B cell (primary cell): ENCODE data around the gene PDHA1. TPM values are rescaled to one million over a fixed set of nuclear protein-coding genes. Genes with fewer than 3 reads are reported as not detected.
A peak's percentile ranks its signal among the peaks of the same experiment; 100 is the strongest.

Source experiments
- ATAC-seq: fragments of 200-7000 bp; cut with Tn5 transposase; one replicate; pipeline ENCODE4 v1.10.0; 2021; ENCODE audit warnings: low read depth, mild to moderate bottlenecking, moderate number of reproducible peaks, moderate library complexity
- CTCF ChIA-PET: fragments of 350-600 bp; sonication (Branson Sonifier 250); formaldehyde crosslinking; loops from one replicate; lab custom pipeline; 2021; ENCODE audit warnings: antibody characterized with exemption, inconsistent platforms; lab: Charles Lee
- POLR2A ChIA-PET: fragments of 350-600 bp; sonication (Branson Sonifier 250); formaldehyde crosslinking; loops from one replicate; lab custom pipeline; 2021; ENCODE audit warnings: antibody characterized with exemption; lab: Charles Lee
- DNase-seq: peaks from one replicate; pipeline ENCODE4 v3.0.0; 2013
- H2AFZ ChIP-seq: 2 replicates; pipeline ENCODE4 v1.6.1; 2012; ENCODE audit warnings: mild to moderate bottlenecking, low read depth, low read length; ENCODE audit not compliant: insufficient read depth, poor library complexity, severe bottlenecking
- H3K27ac ChIP-seq, 2 donors: 1 replicate in 1 of 2; 2 replicates in 1 of 2; pipeline ENCODE4 v1.5.1; 2012 to 2013; ENCODE audit warnings: low read length in 2 of 2, mild to moderate bottlenecking in 2 of 2, moderate library complexity in 1 of 2
- H3K27me3 ChIP-seq, 4 experiments: fragments of 200-600 bp in 1 of 4; sonication (generic) in 1 of 4; replicated peaks in 1 of 4; 1 replicate in 2 of 4; 2 replicates in 2 of 4; pipeline versions ENCODE4 v1.6.1 to v1.7.0; 2013 to 2016; ENCODE audit warnings: low read length in 3 of 4, mild to moderate bottlenecking in 2 of 4, mixed read lengths in 1 of 4, moderate library complexity in 1 of 4; ENCODE audit not compliant: insufficient read depth in 4 of 4, control insufficient read depth in 3 of 4; ENCODE audit errors: control extremely low read depth in 1 of 4
- H3K36me3 ChIP-seq, 2 experiments: replicated peaks in 1 of 2; 1 replicate in 1 of 2; 2 replicates in 1 of 2; pipeline versions ENCODE4 v1.6.1 to v1.7.1; 2013; ENCODE audit warnings: low read length in 1 of 2; ENCODE audit not compliant: insufficient read depth in 2 of 2, control insufficient read depth in 1 of 2; ENCODE audit errors: control extremely low read depth in 1 of 2, extremely low read depth in 1 of 2
- H3K4me1 ChIP-seq, 2 donors: fragments of 200-600 bp in 1 of 2; sonication (generic) in 1 of 2; 1 replicate in 1 of 2; 2 replicates in 1 of 2; pipeline versions ENCODE4 v1.5.1 to v1.6.1; 2013 to 2017; ENCODE audit warnings: low read length in 2 of 2; ENCODE audit not compliant: control insufficient read depth in 2 of 2, insufficient read depth in 2 of 2
- H3K4me2 ChIP-seq: replicated peaks from 2 replicates; pipeline ENCODE3; 2012; ENCODE audit warnings: mild to moderate bottlenecking, low read depth, low read length; ENCODE audit not compliant: poor library complexity, severe bottlenecking
- H3K4me3 ChIP-seq, 5 experiments: fragments of 200-600 bp in 1 of 5; sonication (generic) in 1 of 5; 1 replicate in 3 of 5; 2 replicates in 2 of 5; pipeline versions ENCODE4 v1.5.1 to v1.7.0; 2011 to 2016; ENCODE audit warnings: low read length in 4 of 5, mild to moderate bottlenecking in 4 of 5, low read depth in 2 of 5, control low read depth in 1 of 5, moderate library complexity in 1 of 5; ENCODE audit not compliant: insufficient read depth in 1 of 5; ENCODE audit errors: control extremely low read depth in 1 of 5, extremely low read depth in 1 of 5
- H3K79me2 ChIP-seq: fragments of 200-600 bp; sonication (generic); one replicate; pipeline ENCODE4 v1.6.0; 2016; ENCODE audit warnings: low read length; ENCODE audit not compliant: control insufficient read depth, insufficient read depth
- H3K9ac ChIP-seq: fragments of 200-600 bp; sonication (generic); 2 replicates; pipeline ENCODE4 v1.6.1; 2017; ENCODE audit warnings: mild to moderate bottlenecking, low read length, moderate library complexity
- H3K9me3 ChIP-seq, 3 donors: one replicate each; pipeline versions ENCODE4 v1.6.1 to v1.7.1; 2013; ENCODE audit warnings: low read length in 2 of 3; ENCODE audit not compliant: control insufficient read depth in 2 of 3, insufficient read depth in 1 of 3; ENCODE audit errors: control extremely low read depth in 1 of 3
- H4K20me1 ChIP-seq: 2 replicates; pipeline ENCODE4 v1.6.0; 2012; ENCODE audit warnings: mild to moderate bottlenecking, low read length; ENCODE audit not compliant: insufficient read depth, control insufficient read depth, poor library complexity, severe bottlenecking
- H3K27ac Mint-ChIP-seq: one replicate; pipeline ENCODE4 v1.8.0; 2021; ENCODE audit warnings: mixed read lengths
- H3K27me3 Mint-ChIP-seq: one replicate; pipeline ENCODE4 v1.8.0; 2021; ENCODE audit warnings: mixed read lengths
- H3K4me1 Mint-ChIP-seq: one replicate; pipeline ENCODE4 v1.8.0; 2021; ENCODE audit warnings: mixed read lengths
- H3K4me3 Mint-ChIP-seq: one replicate; pipeline ENCODE4 v1.8.0; 2021; ENCODE audit warnings: mixed read lengths
- H3K9me3 Mint-ChIP-seq: one replicate; pipeline ENCODE4 v1.8.0; 2022; ENCODE audit warnings: mixed read lengths; ENCODE audit not compliant: insufficient read depth
- CTCF ChIP-seq: fragments of 200-600 bp; IDR thresholded peaks from one replicate; pipeline ENCODE4 v1.8.0; 2022; ENCODE audit warnings: antibody characterized with exemption, mild to moderate bottlenecking
- EZH2 ChIP-seq: IDR thresholded peaks from 2 replicates; pipeline ENCODE4 v1.6.1; 2012; ENCODE audit warnings: borderline replicate concordance, low read depth, mild to moderate bottlenecking, moderate library complexity, low read length; ENCODE audit not compliant: insufficient read depth, poor library complexity, severe bottlenecking
- WGBS: methylation state at CpG from one replicate; pipeline ENCODE4 v1.1.5; 2013; ENCODE audit warnings: missing lambda C conversion rate; ENCODE audit not compliant: insufficient coverage; 5-methylcytosine and 5-hydroxymethylcytosine counted together
- intact Hi-C: fragments of 100-400 bp; cut with micrococcal nuclease; formaldehyde crosslinking; loops from one replicate; pipeline ENCODE4 v1.10.0; 2022
- polyA plus RNA-seq: library from polyadenylated mRNA; depleted of rRNA; stranded (reverse); fragments of >200 nt; gene quantifications from 2 replicates; pipeline ENCODE4 v1.2.3, GENCODE V29; 2012
- total RNA-seq, 2 donors: library from RNA; stranded (reverse); fragments of 120-200 nt in 1 of 2; gene quantifications; 1 replicate in 1 of 2; 2 replicates in 1 of 2; pipeline versions ENCODE4 v1.2.3 to v1.2.4, GENCODE V29; 2013 to 2022

The PDHA1 gene
- total and polyA plus RNA-seq, 2 donors (not counting 1 experiment from before 2014, with no cell fraction given), result 82.4 to 106 TPM

DNA sequence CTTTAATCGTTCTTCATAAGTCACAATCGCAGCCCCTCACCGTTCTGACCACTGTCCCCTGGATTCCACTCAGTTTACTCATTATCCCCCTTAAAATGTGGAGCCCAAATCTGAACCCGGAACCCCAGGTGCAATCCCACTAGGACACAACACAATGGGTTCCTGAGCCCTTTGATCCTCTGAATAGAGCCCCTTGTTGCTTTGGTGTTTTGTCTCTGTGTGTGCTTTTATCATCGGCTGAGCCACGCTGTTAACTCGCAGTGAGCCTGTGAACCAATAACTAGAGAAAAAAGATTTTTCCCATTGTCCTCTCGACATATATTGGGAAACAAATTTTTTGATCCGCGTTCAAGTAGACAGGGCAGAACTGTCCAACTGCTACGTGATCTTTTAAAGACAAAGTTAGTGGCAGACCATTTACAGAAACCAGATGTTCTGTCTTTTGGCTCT is 617 bp upstream of the PDHA1 start:
- WGBS, result no CpG with 5 or more reads among the region's 11 CpGs
- H3K4me1 Mint-ChIP-seq, result peaks cover 17% of the 10 kb centered on the region
- intact Hi-C loops, result loop anchor here (1.0 to 10.0 kb wide), 4 partner anchors 359 to 1606 kb away; partner anchors contain the start of genes CDKL5, PHKA2, RS1 and SCML1
- Histone ChIP-seq H3K27me3 (no peaks in the 10 kb centered on the region), H3K79me2 (peaks cover 17% of the 10 kb centered on the region), H3K4me1 (peaks cover 8 to 16% of the 10 kb centered on the region in 2 donors), H3K27ac (peak overlapping the region; percentile 52 to 94), H3K4me3 (peak overlapping the region; percentile 31 to 76 (median 63)), H3K9ac (peak overlapping the region; percentile 74), H4K20me1 (no peaks in the 10 kb centered on the region), H3K4me2 (peak overlapping the region; percentile 78), H2AFZ (peak overlapping the region; percentile 64), H3K9me3 (no peaks in the 10 kb centered on the region), H3K36me3 (no peaks in the 10 kb centered on the region)
- H3K27me3 Mint-ChIP-seq, result no peaks in the 10 kb centered on the region
- CTCF ChIA-PET, result interaction anchor here (1.4 kb wide), 1 partner anchor 10 kb away, joined by 3 read pairs; no protein-coding TSS in a partner anchor
- no peak for ATAC-seq
- POLR2A ChIA-PET, result no interaction called here
- TF ChIP-seq CTCF, result no peak
- TF ChIP-seq EZH2, result no peak
- peak overlapping the region; percentile 92 for H3K4me3 Mint-ChIP-seq
- no peaks in the 10 kb centered on the region for H3K9me3 Mint-ChIP-seq
- DNase-seq, result no peak
- peak overlapping the region; percentile 90 for H3K27ac Mint-ChIP-seq

GRCh38 chrX:19344661-19345060 is 934 bp downstream of the PDHA1 start:
- POLR2A ChIA-PET, result no interaction called here

More at GRCh38 chrX:19344661-19345060, 934 bp downstream of the PDHA1 start:
- Mint-ChIP-seq H3K27ac (no peak overlapping the region), H3K27me3 (no peaks in the 10 kb centered on the region), H3K4me1 (peaks cover 19% of the 10 kb centered on the region), H3K9me3 (no peaks in the 10 kb centered on the region), H3K4me3 (peak overlapping the region; percentile 92)
- Histone ChIP-seq H3K4me1 (peaks cover 8 to 16% of the 10 kb centered on the region in 2 donors), H3K27me3 (no peaks in the 10 kb centered on the region), H3K27ac (peak overlapping the region in 1 of 2 donors; percentile 94), H3K4me2 (peak overlapping the region; percentile 78), H3K9ac (peak overlapping the region; percentile 74), H3K4me3 (peak overlapping the region in 4 of 5 experiments; percentile 63 to 76 (median 67)), H2AFZ (no peak overlapping the region), H3K79me2 (peaks cover 17% of the 10 kb centered on the region), H3K36me3 (peaks cover 0 to 4% of the 10 kb centered on the region in 2 experiments), H4K20me1 (no peaks in the 10 kb centered on the region), H3K9me3 (no peaks in the 10 kb centered on the region)
- no peak for DNase-seq
- CTCF ChIA-PET, result interaction anchor here (1.0 kb wide), 1 partner anchor 11 kb away, joined by 3 read pairs; no protein-coding TSS in a partner anchor
- TF ChIP-seq CTCF (no peak), EZH2 (no peak)
- no peak for ATAC-seq
- WGBS, result no CpG with 5 or more reads among the region's 10 CpGs
- intact Hi-C loops, result loop anchor here (5.0 to 10.0 kb wide), 2 partner anchors 670 to 1607 kb away; partner anchors contain the start of genes RS1 and SCML1
